Measurements from ENCODE around the gene NXPH2.

DNA sequence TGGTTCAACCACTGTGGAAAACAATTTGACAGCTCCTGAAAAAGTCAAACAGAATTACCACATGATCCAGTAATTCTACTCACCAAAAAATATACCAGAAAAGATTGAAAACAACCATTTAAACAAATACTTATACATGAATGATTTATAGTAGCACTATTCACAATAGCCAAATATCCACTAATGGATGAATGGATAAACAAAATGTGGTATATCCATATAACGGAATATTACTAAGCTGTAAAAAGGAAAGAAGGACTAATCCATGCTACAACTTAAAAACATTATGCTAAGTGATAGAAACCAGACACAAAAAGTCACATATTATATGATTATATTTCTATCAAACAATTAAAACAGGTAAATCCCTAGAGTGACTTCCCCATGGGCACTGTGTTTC, 147.1 kb downstream of the NXPH2 start:
- TF ChIP-seq, protein P1, sequence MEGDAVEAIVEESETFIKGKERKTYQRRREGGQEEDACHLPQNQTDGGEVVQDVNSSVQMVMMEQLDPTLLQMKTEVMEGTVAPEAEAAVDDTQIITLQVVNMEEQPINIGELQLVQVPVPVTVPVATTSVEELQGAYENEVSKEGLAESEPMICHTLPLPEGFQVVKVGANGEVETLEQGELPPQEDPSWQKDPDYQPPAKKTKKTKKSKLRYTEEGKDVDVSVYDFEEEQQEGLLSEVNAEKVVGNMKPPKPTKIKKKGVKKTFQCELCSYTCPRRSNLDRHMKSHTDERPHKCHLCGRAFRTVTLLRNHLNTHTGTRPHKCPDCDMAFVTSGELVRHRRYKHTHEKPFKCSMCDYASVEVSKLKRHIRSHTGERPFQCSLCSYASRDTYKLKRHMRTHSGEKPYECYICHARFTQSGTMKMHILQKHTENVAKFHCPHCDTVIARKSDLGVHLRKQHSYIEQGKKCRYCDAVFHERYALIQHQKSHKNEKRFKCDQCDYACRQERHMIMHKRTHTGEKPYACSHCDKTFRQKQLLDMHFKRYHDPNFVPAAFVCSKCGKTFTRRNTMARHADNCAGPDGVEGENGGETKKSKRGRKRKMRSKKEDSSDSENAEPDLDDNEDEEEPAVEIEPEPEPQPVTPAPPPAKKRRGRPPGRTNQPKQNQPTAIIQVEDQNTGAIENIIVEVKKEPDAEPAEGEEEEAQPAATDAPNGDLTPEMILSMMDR (IDR thresholded peaks at IDR 0.05; ENCODE audit: low read depth, low read length): no peak
- TF ChIP-seq EZH2phosphoT487 (IDR thresholded peaks at IDR 0.05; ENCODE audit: low read depth): no peak

Data from OCI-LY3 (cell line).